Activated CD8-positive, alpha-beta T cell treated with anti-CD3 and anti-CD28 coated beads, Interleukin-2, amount 10 ng/mL, durations not matched to agents 7 days and 5 days (primary cell): ENCODE data around the gene LYRM9. TPM values are rescaled to one million over a fixed set of nuclear protein-coding genes. Genes with fewer than 3 reads are reported as not detected.
"Not testable (repeated sequence)": the region's sequence is repeated elsewhere in the genome, so short reads cannot be mapped to it uniquely, and the experiment has no call there.

Experiments used
- ATAC-seq: fragments of 150-1000 bp; cut with Tn5 transposase; one replicate; pipeline ENCODE4 v1.10.0; 2021; ENCODE audit warnings: moderate library complexity
- CTCF ChIA-PET: fragments of 350-600 bp; sonication (Branson Sonifier 250); formaldehyde crosslinking; loops from one replicate; lab custom pipeline; 2021; ENCODE audit warnings: antibody characterized with exemption; lab: Charles Lee
- POLR2A ChIA-PET: fragments of 350-600 bp; sonication (Branson Sonifier 250); formaldehyde crosslinking; loops from one replicate; lab custom pipeline; 2021; ENCODE audit warnings: antibody characterized with exemption; lab: Charles Lee
- DNase-seq: peaks from one replicate; pipeline ENCODE4 v3.0.0-alpha.2; 2020
- H3K27ac Mint-ChIP-seq: one replicate; pipeline ENCODE4 v1.8.0; 2021; ENCODE audit warnings: mild to moderate bottlenecking, mixed read lengths
- H3K27me3 Mint-ChIP-seq: one replicate; pipeline ENCODE4 v1.8.0; 2021; ENCODE audit warnings: low read depth, mixed read lengths
- H3K36me3 Mint-ChIP-seq: one replicate; pipeline ENCODE4 v1.8.0; 2021; ENCODE audit warnings: low read depth, mixed read lengths
- H3K4me1 Mint-ChIP-seq: one replicate; pipeline ENCODE4 v1.8.0; 2021; ENCODE audit warnings: low read depth, mixed read lengths
- H3K4me3 Mint-ChIP-seq: one replicate; pipeline ENCODE4 v1.8.0; 2021; ENCODE audit warnings: mild to moderate bottlenecking, mixed read lengths
- H3K9me3 Mint-ChIP-seq: one replicate; pipeline ENCODE4 v1.8.0; 2022; ENCODE audit warnings: mixed read lengths; ENCODE audit not compliant: insufficient read depth
- total RNA-seq, 2 experiments: library from RNA; stranded (reverse); gene quantifications; one replicate each; pipeline ENCODE4 v1.2.3, GENCODE V29; 2021

Gene LYRM9
- total RNA-seq, 2 experiments from 2014 or later: 1.6 to 3.6 TPM

DNA sequence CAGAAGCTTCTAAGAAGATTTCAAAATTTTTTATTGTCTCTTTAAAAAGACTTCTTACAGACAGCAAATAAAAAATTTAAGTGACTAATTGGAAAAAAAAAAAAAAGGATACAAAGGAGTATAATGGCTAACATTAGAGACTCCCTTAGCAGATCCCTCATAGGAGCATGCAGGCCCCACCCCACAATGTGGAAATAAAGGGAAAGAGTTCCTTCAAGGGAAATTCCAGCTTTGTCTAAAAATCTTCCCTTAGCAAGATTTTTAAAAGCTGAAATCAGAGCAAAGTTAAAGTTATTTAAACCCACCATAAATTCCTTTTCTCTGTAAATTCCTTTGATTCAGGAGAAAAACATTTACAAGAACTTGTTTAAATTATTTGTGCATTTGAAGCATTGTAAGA, 60.3 kb downstream of the LYRM9 start:
- POLR2A ChIA-PET: no interaction called here
- peaks cover 3% of the 10 kb centered on the region for H3K4me1 Mint-ChIP-seq
- CTCF ChIA-PET: interaction anchor here (0.9 to 2.5 kb wide), 4 partner anchors 25 to 419 kb away, joined by 3 to 6 read pairs (median 5); partner anchors contain the start of gene LYRM9
- H3K9me3 Mint-ChIP-seq: peaks cover 9% of the 10 kb centered on the region
- H3K27me3 Mint-ChIP-seq: peaks cover 3% of the 10 kb centered on the region
- H3K4me3 Mint-ChIP-seq: no peak overlapping the region
- peaks cover 3% of the 10 kb centered on the region for H3K36me3 Mint-ChIP-seq
- DNase-seq (no peak), ATAC-seq (no peak)
- H3K27ac Mint-ChIP-seq: no peak overlapping the region

DNA sequence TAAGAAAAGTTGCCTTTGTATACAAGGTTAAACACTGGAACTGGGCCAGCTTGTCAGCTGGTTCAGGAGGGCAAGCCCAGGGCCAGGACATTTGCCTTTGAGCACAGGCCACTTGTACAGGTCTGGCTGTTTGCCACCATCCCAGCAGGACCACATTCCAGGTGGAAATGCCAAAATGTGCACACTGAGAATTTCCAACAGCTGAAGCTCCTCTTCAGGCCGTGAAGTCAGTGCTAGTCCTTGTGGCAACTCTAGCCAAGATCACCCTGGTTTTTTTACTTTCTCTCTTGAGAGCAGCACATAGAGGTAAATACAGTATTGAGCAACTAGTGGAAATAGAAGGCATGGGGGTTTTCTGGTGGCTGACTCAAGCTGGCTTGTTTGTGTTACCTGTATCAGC, 63.3 kb downstream of the LYRM9 start:
- ATAC-seq, CTCF ChIA-PET, POLR2A ChIA-PET, H3K27ac Mint-ChIP-seq, H3K4me1 Mint-ChIP-seq, H3K9me3 Mint-ChIP-seq, DNase-seq, H3K36me3 Mint-ChIP-seq, H3K4me3 Mint-ChIP-seq: not testable (repeated sequence)
- H3K27me3 Mint-ChIP-seq: peaks cover 11% of the 10 kb centered on the region

DNA sequence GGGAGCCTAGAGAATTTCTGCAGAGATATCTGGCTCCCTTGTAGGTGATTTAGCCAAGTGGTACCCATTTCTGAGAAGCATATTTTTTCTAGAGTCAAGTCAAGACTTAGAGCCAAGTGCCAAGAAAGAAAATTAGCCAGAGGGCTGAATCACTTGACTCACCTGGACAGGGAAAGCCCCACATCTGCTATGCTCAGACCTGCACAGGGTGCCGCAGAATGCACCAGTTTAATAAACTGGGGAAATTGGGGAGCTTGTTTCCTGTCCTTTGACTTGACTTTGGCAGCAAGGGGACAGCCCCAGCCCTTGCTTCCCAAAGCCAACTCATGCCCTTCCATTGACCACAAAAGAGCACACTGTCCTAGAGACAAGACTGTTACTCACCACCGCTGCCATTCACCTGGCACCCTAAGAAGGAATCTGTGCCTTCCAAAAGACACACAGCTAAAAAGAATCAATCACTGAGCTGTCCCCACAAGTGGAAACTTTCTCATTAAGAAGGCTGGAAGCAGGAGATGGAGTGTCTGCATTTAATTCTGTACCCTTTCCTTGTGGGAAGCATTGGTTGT, 63.9 kb downstream of the LYRM9 start:
- H3K4me3 Mint-ChIP-seq, POLR2A ChIA-PET, H3K4me1 Mint-ChIP-seq, H3K9me3 Mint-ChIP-seq, ATAC-seq, H3K27ac Mint-ChIP-seq, DNase-seq, H3K36me3 Mint-ChIP-seq: not testable (repeated sequence)
- peaks cover 11% of the 10 kb centered on the region for H3K27me3 Mint-ChIP-seq
- CTCF ChIA-PET: interaction anchor here (0.7 kb wide), 1 partner anchor 64 kb away, joined by 3 read pairs; no protein-coding TSS in a partner anchor

Other genes with a start within 250 kb of the LYRM9 start
- gene NOS2, start 92.8 kb downstream of the LYRM9 start, total RNA-seq: not detected
- 10 to 100 TPM; 11.2 to 12.0 TPM for gene NLK, start 149.3 kb upstream of the LYRM9 start, total RNA-seq